Measurements from ENCODE around the gene ARMH1.

Gene ARMH1

DNA sequence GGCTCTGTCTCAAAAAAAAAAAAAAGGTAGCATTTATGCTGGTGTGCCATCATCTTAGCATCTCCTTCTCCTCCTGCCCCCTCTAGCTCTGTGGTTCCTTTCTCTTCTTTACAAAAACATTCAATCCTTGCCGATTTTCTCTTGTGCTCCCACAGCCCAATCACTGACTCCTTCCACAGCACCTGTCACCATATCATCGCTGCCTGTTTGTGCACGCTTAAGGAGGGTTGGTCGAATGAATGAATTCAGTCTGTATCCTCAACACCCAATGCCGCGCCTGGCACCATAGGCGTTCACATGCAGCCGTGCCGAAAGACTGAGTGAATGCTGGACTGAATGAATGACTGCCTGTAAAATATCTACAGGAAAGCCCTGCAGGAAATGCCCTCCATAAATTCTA lies 48.5 kb downstream of the ARMH1 start:
- intact Hi-C loops (cut with DNase I; ENCODE audit: low total_unique reads), result loop anchor here (10.0 kb wide), 1 partner anchor 282 kb away; no protein-coding TSS in a partner anchor
- H3K4me3 ChIP-seq, result no peak overlapping the region

DNA sequence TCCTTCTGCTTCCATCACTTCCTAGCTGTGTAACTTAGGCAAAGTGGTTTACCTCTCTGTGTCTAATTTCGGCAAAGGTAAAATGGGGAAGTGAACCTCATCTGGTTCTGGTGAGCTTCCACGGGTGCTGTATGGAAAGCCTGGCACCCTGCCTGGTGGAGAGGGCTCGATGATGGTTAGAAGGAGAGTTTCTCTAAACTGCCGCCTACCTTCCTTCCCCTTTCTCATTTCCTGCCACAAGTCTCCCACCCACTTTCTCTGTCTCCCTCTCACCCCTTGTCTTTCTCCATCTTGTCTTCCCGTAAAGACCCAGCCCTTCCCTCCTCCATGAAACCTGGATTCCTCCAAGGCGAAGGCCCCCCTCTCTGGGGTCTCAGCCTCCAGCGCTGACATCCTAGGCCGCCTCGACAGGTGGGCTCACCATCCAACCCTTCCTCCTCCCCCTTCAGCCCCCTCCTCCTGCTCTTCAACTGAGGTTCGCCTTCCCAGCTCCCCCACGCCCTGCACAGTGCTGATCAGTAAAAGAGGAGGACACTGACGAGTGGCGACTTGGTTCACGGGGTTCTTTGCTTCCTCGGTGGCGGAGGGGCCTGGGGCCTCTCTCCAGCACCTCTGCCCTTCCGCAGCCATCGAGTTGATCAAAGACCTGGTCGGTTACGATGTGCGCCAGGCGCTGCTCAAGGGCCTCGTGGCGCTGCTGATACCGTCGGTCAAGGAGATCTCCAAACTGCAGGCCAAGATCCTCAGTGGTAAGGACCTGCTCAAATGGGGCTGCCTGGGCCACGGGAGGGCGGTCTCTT lies 49.2 kb downstream of the ARMH1 start:
- H3K9me3 ChIP-seq, result no peaks in the 10 kb centered on the region
- H3K27ac ChIP-seq, result no peak overlapping the region
- peak in 1 of 2 donors; percentile 50 for DNase-seq
- TF ChIP-seq, protein P1, sequence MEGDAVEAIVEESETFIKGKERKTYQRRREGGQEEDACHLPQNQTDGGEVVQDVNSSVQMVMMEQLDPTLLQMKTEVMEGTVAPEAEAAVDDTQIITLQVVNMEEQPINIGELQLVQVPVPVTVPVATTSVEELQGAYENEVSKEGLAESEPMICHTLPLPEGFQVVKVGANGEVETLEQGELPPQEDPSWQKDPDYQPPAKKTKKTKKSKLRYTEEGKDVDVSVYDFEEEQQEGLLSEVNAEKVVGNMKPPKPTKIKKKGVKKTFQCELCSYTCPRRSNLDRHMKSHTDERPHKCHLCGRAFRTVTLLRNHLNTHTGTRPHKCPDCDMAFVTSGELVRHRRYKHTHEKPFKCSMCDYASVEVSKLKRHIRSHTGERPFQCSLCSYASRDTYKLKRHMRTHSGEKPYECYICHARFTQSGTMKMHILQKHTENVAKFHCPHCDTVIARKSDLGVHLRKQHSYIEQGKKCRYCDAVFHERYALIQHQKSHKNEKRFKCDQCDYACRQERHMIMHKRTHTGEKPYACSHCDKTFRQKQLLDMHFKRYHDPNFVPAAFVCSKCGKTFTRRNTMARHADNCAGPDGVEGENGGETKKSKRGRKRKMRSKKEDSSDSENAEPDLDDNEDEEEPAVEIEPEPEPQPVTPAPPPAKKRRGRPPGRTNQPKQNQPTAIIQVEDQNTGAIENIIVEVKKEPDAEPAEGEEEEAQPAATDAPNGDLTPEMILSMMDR (IDR thresholded peaks at IDR 0.05), result no peak
- H3K27me3 ChIP-seq, result no peaks in the 10 kb centered on the region
- H3K4me1 ChIP-seq, result peaks cover 0 to 5% (median 0%) of the 10 kb centered on the region in 4 donors
- H3K36me3 ChIP-seq, result no peaks in the 10 kb centered on the region
- intact Hi-C loops (cut with DNase I; ENCODE audit: low total_unique reads), result loop anchor here (10.0 kb wide), 1 partner anchor 281 kb away; no protein-coding TSS in a partner anchor
- no peak overlapping the region for H3K4me3 ChIP-seq

More for the DNA sequence above, 48.5 kb downstream of the ARMH1 start:
- Histone ChIP-seq H3K27me3 (no peaks in the 10 kb centered on the region), H3K9me3 (no peaks in the 10 kb centered on the region), H3K36me3 (no peaks in the 10 kb centered on the region), H3K27ac (no peak overlapping the region), H3K4me1 (peaks cover 0 to 5% (median 0%) of the 10 kb centered on the region in 4 donors)
- no peak for DNase-seq
- TF ChIP-seq, protein P1 (IDR thresholded peaks at IDR 0.05), result no peak

- TF ChIP-seq, protein P1 (IDR thresholded peaks at IDR 0.05), result no peak
- Histone ChIP-seq H3K4me1 (peaks cover 0 to 7% (median 0%) of the 10 kb centered on the region in 4 donors), H3K9me3 (no peaks in the 10 kb centered on the region), H3K27me3 (no peaks in the 10 kb centered on the region), H3K36me3 (no peaks in the 10 kb centered on the region), H3K27ac (no peak overlapping the region), H3K4me3 (no peak overlapping the region)
- DNase-seq, result no peak
- intact Hi-C loops (cut with DNase I; ENCODE audit: low total_unique reads), result loop anchor here (10.0 kb wide), 1 partner anchor 280 kb away; no protein-coding TSS in a partner anchor
These were observed 49.9 kb downstream of the ARMH1 start for GRCh38 chr1:44724296-44724954.

- Histone ChIP-seq H3K4me1 (peaks cover 0 to 14% (median 0%) of the 10 kb centered on the region in 4 donors), H3K36me3 (no peaks in the 10 kb centered on the region), H3K4me3 (no peak overlapping the region), H3K27me3 (no peaks in the 10 kb centered on the region), H3K9me3 (no peaks in the 10 kb centered on the region), H3K27ac (no peak overlapping the region)
- intact Hi-C loops (cut with DNase I; ENCODE audit: low total_unique reads), result loop anchor here (10.0 kb wide), 1 partner anchor 280 kb away; no protein-coding TSS in a partner anchor
- TF ChIP-seq, protein P1 (IDR thresholded peaks at IDR 0.05), result no peak
- DNase-seq, result no peak
These were observed 50.6 kb downstream of the ARMH1 start for GRCh38 chr1:44724955-44725698.

DNA sequence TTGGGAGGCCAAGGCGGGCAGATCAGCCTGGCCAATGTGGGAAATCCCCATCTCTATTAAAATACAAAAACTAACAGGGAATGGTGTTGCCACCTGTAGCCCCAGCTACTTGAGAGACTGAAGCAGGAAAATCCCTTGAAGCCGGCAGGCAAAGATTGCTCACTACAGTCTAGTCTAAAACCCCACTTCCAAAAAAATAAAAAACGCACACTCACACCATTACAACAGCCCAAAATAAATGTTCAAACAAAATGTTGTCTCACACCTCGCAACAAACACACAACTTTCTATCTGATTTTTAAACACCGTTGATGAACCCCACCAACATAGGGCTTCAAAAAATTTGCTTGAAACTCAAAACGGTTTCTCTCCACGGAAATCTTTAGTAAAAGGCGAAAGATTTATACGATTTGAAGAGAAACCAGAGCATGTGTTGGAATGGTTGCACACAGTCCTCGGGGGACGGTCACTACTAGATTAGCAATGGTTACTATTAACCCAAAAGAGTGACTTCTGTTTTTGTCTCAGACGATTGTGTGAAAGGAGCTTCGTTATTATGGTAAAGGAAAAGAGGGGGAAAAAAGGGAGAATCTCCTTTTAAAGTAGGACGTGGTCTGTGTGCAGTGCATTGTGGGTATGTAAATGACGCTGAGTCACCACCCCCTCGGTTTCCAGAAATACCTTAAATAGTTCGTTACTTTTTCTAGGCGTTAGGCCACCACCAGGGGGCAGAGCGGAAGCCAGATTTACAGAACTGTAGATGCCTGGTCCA lies 56.4 kb downstream of the ARMH1 start, which contains the start of gene RNU5D-1:
Gene RNU5D-1, minus strand, starts transcription at position 430 of the 772 bp plus-strand sequence.
- Histone ChIP-seq H3K9me3 (no peaks in the 10 kb centered on the region), H3K27ac (peak within 1 kb of the TSS; percentile 77 to 80), H3K4me1 (peaks cover 0 to 29% (median 5%) of the 10 kb centered on the region in 4 donors), H3K27me3 (no peaks in the 10 kb centered on the region), H3K4me3 (peak within 1 kb of the TSS; percentile 21 to 29), H3K36me3 (no peaks in the 10 kb centered on the region)
- TF ChIP-seq, protein P1 (IDR thresholded peaks at IDR 0.05), result peak; percentile 72 to 78
- DNase-seq, result peak; percentile 94 to 96
- intact Hi-C loops (cut with DNase I; ENCODE audit: low total_unique reads), result loop anchor here (5.0 kb wide), 1 partner anchor 46 kb away; the partner anchor contains the start of gene RPS8
